HG03025 (cell line): ENCODE data around the gene SP8.

Experiments
- ATAC-seq: cut with Tn5 transposase; IDR thresholded peaks from one replicate; pipeline ENCODE4 v1.9.1; 2021; ENCODE audit warnings: mild to moderate bottlenecking, moderate library complexity; ENCODE audit not compliant: unreplicated experiment, low FRiP score

The SP8 gene

GRCh38 chr7:20795361-20795760, 8.7 kb upstream of the SP8 start:
- no peak for ATAC-seq

- ATAC-seq, result no peak
Measured at GRCh38 chr7:20794676-20795075, 8.0 kb upstream of the SP8 start.

- no peak for ATAC-seq
Measured at GRCh38 chr7:20793694-20794394, 7.2 kb upstream of the SP8 start.

- no peak for ATAC-seq
Measured at GRCh38 chr7:20793248-20793647, 6.6 kb upstream of the SP8 start.

GRCh38 chr7:20791538-20792434, 5.1 kb upstream of the SP8 start:
- no peak for ATAC-seq

- no peak for ATAC-seq
Measured at GRCh38 chr7:20790375-20790774, 3.7 kb upstream of the SP8 start.

GRCh38 chr7:20788420-20788990, 1.8 kb upstream of the SP8 start:
- no peak for ATAC-seq

GRCh38 chr7:20787660-20788419, 1.2 kb upstream of the SP8 start:
- ATAC-seq, result no peak

- no peak for ATAC-seq
Measured at GRCh38 chr7:20786421-20786778, 286 bp downstream of the SP8 start.

- no peak for ATAC-seq
Measured at GRCh38 chr7:20786049-20786412, 655 bp downstream of the SP8 start.

GRCh38 chr7:20785157-20786048, 1.3 kb downstream of the SP8 start:
- no peak for ATAC-seq

- no peak for ATAC-seq
Measured at GRCh38 chr7:20784388-20785156, 2.1 kb downstream of the SP8 start.

- no peak for ATAC-seq
Measured at GRCh38 chr7:20783700-20784387, 2.8 kb downstream of the SP8 start.

GRCh38 chr7:20783125-20783699, 3.5 kb downstream of the SP8 start:
- ATAC-seq, result no peak

- no peak for ATAC-seq
Measured at GRCh38 chr7:20779041-20779440, 7.6 kb downstream of the SP8 start.

- no peak for ATAC-seq
Measured at GRCh38 chr7:20778063-20778721, 8.5 kb downstream of the SP8 start.

GRCh38 chr7:20777377-20778062, 9.2 kb downstream of the SP8 start:
- no peak for ATAC-seq
